Dermis blood vessel endothelial cell (primary cell): ENCODE measurements around the gene SLC9A9. TPM values are rescaled to one million over a fixed set of nuclear protein-coding genes. Genes with fewer than 3 reads are reported as not detected.

Experiments
- DNase-seq: peaks from one replicate; pipeline ENCODE4 v3.0.0; 2010
- total RNA-seq: library from RNA; depleted of rRNA; stranded (reverse); fragments of >200 nt; gene quantifications from 2 replicates; pipeline ENCODE4 v1.2.3, GENCODE V29; 2014

Gene SLC9A9
- total RNA-seq, 1 donor from 2014 or later: 3.2 TPM

GRCh38 chr3:143590660-143591059 is 257.6 kb downstream of the SLC9A9 start:
- DNase-seq: no peak

GRCh38 chr3:143586576-143586975 is 261.7 kb downstream of the SLC9A9 start:
- DNase-seq: no peak

GRCh38 chr3:143585720-143586456 is 262.4 kb downstream of the SLC9A9 start:
- DNase-seq: no peak

- no peak for DNase-seq
Measured at GRCh38 chr3:143584474-143584873, 263.8 kb downstream of the SLC9A9 start.

- DNase-seq: no peak
Measured at GRCh38 chr3:143581972-143582722, 266.1 kb downstream of the SLC9A9 start.

- DNase-seq: no peak
Measured at GRCh38 chr3:143578810-143579435, 269.3 kb downstream of the SLC9A9 start.

- peak; percentile 50 for DNase-seq
Measured at GRCh38 chr3:143576568-143577270, 271.5 kb downstream of the SLC9A9 start.

GRCh38 chr3:143574933-143575332 is 273.3 kb downstream of the SLC9A9 start:
- no peak for DNase-seq

GRCh38 chr3:143573610-143574303 is 274.5 kb downstream of the SLC9A9 start:
- peak; percentile 40 for DNase-seq

GRCh38 chr3:143571548-143571947 is 276.7 kb downstream of the SLC9A9 start:
- DNase-seq: no peak

GRCh38 chr3:143567823-143568222 is 280.4 kb downstream of the SLC9A9 start:
- DNase-seq: peak; percentile 41

- no peak for DNase-seq
Measured at GRCh38 chr3:143565951-143566350, 282.3 kb downstream of the SLC9A9 start.

- DNase-seq: no peak
Measured at GRCh38 chr3:143563786-143564185, 284.5 kb downstream of the SLC9A9 start.

- DNase-seq: no peak
Measured at GRCh38 chr3:143562789-143563188, 285.5 kb downstream of the SLC9A9 start.

GRCh38 chr3:143559296-143559695 is 289.0 kb downstream of the SLC9A9 start:
- no peak for DNase-seq

GRCh38 chr3:143552851-143553250 is 295.4 kb downstream of the SLC9A9 start:
- DNase-seq: no peak

GRCh38 chr3:143551761-143552160 is 296.5 kb downstream of the SLC9A9 start:
- DNase-seq: no peak

- DNase-seq: no peak
Measured at GRCh38 chr3:143548861-143549497, 299.3 kb downstream of the SLC9A9 start.

GRCh38 chr3:143548393-143548792 is 299.9 kb downstream of the SLC9A9 start:
- no peak for DNase-seq

- DNase-seq: no peak
Measured at GRCh38 chr3:143538577-143538981, 309.7 kb downstream of the SLC9A9 start.

GRCh38 chr3:143538061-143538460 is 310.2 kb downstream of the SLC9A9 start:
- DNase-seq: no peak
